Measurements from ENCODE around the gene LILRB2. TPM values are rescaled to one million over a fixed set of nuclear protein-coding genes. Genes with fewer than 3 reads are reported as not detected.

Gene LILRB2
- total and polyA plus RNA-seq, 11 donors, result 0.83 to 43.6 (median 1.7) TPM

DNA sequence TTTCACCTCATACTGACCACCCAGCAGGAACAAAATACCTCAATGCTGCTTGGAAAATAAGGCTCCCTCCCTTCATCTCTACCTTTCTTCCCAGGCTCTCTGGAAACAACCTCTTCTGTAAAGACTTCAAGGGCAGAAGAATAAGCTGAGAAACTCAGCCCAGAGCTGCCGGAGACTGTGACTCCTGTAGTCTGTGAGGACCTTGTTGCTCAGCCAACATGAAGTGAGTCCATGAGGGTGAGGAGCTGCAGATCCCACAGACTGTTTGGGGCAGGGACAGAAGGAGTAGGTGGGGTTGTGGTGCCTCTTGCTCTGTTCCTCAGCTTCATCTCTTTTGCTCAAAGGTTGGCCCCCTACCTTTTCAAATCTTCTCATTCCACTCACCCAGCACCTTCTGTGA is 24.2 kb upstream of the LILRB2 start:
- peaks cover 0 to 29% (median 0%) of the 10 kb centered on the region in 12 donors for H3K4me1 ChIP-seq
- TF ChIP-seq, protein P1, sequence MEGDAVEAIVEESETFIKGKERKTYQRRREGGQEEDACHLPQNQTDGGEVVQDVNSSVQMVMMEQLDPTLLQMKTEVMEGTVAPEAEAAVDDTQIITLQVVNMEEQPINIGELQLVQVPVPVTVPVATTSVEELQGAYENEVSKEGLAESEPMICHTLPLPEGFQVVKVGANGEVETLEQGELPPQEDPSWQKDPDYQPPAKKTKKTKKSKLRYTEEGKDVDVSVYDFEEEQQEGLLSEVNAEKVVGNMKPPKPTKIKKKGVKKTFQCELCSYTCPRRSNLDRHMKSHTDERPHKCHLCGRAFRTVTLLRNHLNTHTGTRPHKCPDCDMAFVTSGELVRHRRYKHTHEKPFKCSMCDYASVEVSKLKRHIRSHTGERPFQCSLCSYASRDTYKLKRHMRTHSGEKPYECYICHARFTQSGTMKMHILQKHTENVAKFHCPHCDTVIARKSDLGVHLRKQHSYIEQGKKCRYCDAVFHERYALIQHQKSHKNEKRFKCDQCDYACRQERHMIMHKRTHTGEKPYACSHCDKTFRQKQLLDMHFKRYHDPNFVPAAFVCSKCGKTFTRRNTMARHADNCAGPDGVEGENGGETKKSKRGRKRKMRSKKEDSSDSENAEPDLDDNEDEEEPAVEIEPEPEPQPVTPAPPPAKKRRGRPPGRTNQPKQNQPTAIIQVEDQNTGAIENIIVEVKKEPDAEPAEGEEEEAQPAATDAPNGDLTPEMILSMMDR (IDR thresholded peaks at IDR 0.05), result no peak
- TF ChIP-seq POLR2A (IDR thresholded peaks at IDR 0.05), result no peak
- DNase-seq (no peak), ATAC-seq (no peak)
- H3K4me3 ChIP-seq, result no peak overlapping the region
- 76 to 88% (median 80%) methylated on average over 1 of the region's 1 CpG for WGBS, 4 donors
- no peaks in the 10 kb centered on the region for H3K36me3 ChIP-seq
- H3K27me3 ChIP-seq, result peaks cover 0 to 13% (median 0%) of the 10 kb centered on the region in 9 donors
- H3K9me3 ChIP-seq, result no peaks in the 10 kb centered on the region
- no peak overlapping the region for H3K27ac ChIP-seq
- intact Hi-C loops (cut with DNase I), result no loop called here

DNA sequence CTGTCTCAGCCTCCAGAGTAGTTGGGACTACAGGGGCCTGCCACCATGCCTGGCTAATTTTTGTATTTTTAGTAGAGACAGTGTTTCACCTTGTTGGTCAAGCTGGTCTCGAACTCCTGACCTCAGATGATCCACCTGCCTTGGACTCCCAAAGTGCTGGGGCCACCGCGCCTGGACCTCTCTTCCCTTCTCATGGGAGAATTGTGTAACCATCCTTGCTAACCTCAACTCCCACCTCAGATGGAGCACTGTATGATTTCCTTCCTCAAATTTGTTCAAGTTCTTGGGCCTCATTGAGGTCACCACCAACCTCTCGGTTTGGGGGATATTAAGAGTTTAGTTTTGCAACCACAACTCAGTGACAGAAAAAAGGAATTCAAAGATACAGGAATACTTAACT is 21.3 kb upstream of the LILRB2 start:
- DNase-seq (peak in 2 of 5 donors; percentile 32 to 39), ATAC-seq (peak in 3 of 4 donors; percentile 29 to 75 (median 42))
- no peak overlapping the region for H3K4me3 ChIP-seq
- WGBS, 4 donors, result 65 to 77% (median 69%) methylated on average over 4 of the region's 4 CpGs
- no peaks in the 10 kb centered on the region for H3K9me3 ChIP-seq
- H3K36me3 ChIP-seq, result no peaks in the 10 kb centered on the region
- intact Hi-C loops (cut with DNase I), result no loop called here
- peak overlapping the region in 1 of 12 donors; percentile 51 for H3K27ac ChIP-seq
- TF ChIP-seq, protein P1 (IDR thresholded peaks at IDR 0.05), result no peak
- no peak for TF ChIP-seq POLR2A (IDR thresholded peaks at IDR 0.05)
- peaks cover 0 to 37% (median 0%) of the 10 kb centered on the region in 12 donors for H3K4me1 ChIP-seq
- H3K27me3 ChIP-seq, result peaks cover 0 to 21% (median 3%) of the 10 kb centered on the region in 9 donors

- intact Hi-C loops (cut with DNase I), result loop anchor here in 1 of 10 donors (10.0 kb wide), 1 partner anchor 335 kb away; the partner anchor contains the start of gene LILRB1
- H3K4me1 ChIP-seq, result peaks cover 0 to 33% (median 0%) of the 10 kb centered on the region in 12 donors
- no peak overlapping the region for H3K4me3 ChIP-seq
- H3K27me3 ChIP-seq, result peaks cover 0 to 25% (median 0%) of the 10 kb centered on the region in 9 donors
- H3K36me3 ChIP-seq, result no peaks in the 10 kb centered on the region
- 79 to 91% (median 85%) methylated on average over 5 of the region's 5 CpGs for WGBS, 4 donors
- TF ChIP-seq, protein P1 (IDR thresholded peaks at IDR 0.05), result no peak
- TF ChIP-seq POLR2A (IDR thresholded peaks at IDR 0.05), result no peak
- no peak for ATAC-seq
- no peak for DNase-seq
- no peak overlapping the region for H3K27ac ChIP-seq
- no peaks in the 10 kb centered on the region for H3K9me3 ChIP-seq
These were observed 18.6 kb upstream of the LILRB2 start for GRCh38 chr19:54299515-54299914.

DNA sequence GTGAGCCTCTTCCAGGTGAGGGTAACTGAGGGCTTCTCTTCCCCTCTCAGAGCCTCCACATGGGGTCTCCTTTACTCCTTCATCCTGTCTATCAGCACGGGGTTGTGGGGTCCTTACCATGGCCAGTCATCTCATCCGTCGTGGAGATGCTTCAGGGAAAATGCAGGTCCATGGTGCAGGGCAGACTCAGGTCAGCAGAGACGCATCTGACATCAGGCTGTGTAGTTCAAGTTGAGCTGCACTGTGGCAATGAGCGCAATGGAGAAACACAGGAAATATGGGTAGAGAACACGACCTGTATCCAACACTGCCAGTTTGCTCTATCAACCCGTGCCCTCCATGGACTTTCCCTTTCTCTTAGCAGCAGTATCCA is 18.2 kb upstream of the LILRB2 start:
- Histone ChIP-seq H3K36me3 (no peaks in the 10 kb centered on the region), H3K27ac (no peak overlapping the region), H3K4me1 (peaks cover 0 to 29% (median 0%) of the 10 kb centered on the region in 12 donors), H3K4me3 (no peak overlapping the region), H3K27me3 (peaks cover 0 to 26% (median 0%) of the 10 kb centered on the region in 9 donors), H3K9me3 (no peaks in the 10 kb centered on the region)
- ATAC-seq (no peak), DNase-seq (no peak)
- TF ChIP-seq POLR2A (IDR thresholded peaks at IDR 0.05), result no peak
- TF ChIP-seq, protein P1 (IDR thresholded peaks at IDR 0.05), result no peak
- intact Hi-C loops (cut with DNase I), result loop anchor here in 1 of 10 donors (10.0 kb wide), 1 partner anchor 336 kb away; the partner anchor contains the start of gene LILRB1
- WGBS, 4 donors, result 56 to 63% (median 60%) methylated on average over 7 of the region's 7 CpGs
